ENCODE data around the gene DDX11.
"Not testable (repeated sequence)": the region's sequence is repeated elsewhere in the genome, so short reads cannot be mapped to it uniquely, and the experiment has no call there.

The DDX11 gene

GRCh38 chr12:31098363-31098762 lies 24.7 kb downstream of the DDX11 start:
- in situ Hi-C loops (cut with MboI; ENCODE audit: low sequenced_read_pairs), result not testable (repeated sequence)

- in situ Hi-C loops (cut with MboI; ENCODE audit: low sequenced_read_pairs), result not testable (repeated sequence)
Measured at GRCh38 chr12:31098771-31099170, 25.1 kb downstream of the DDX11 start.

GRCh38 chr12:31099434-31099833 lies 25.8 kb downstream of the DDX11 start:
- in situ Hi-C loops (cut with MboI; ENCODE audit: low sequenced_read_pairs), result not testable (repeated sequence)

GRCh38 chr12:31100503-31101208 lies 27.0 kb downstream of the DDX11 start:
- in situ Hi-C loops (cut with MboI; ENCODE audit: low sequenced_read_pairs), result not testable (repeated sequence)

GRCh38 chr12:31102125-31102524 lies 28.5 kb downstream of the DDX11 start:
- in situ Hi-C loops (cut with MboI; ENCODE audit: low sequenced_read_pairs), result not testable (repeated sequence)

- in situ Hi-C loops (cut with MboI; ENCODE audit: low sequenced_read_pairs), result not testable (repeated sequence)
Measured at GRCh38 chr12:31102596-31102995, 28.9 kb downstream of the DDX11 start.

GRCh38 chr12:31103561-31103975 lies 29.9 kb downstream of the DDX11 start:
- in situ Hi-C loops (cut with MboI; ENCODE audit: low sequenced_read_pairs), result not testable (repeated sequence)

- in situ Hi-C loops (cut with MboI; ENCODE audit: low sequenced_read_pairs), result not testable (repeated sequence)
Measured at GRCh38 chr12:31104220-31104619, 30.6 kb downstream of the DDX11 start.

- in situ Hi-C loops (cut with MboI; ENCODE audit: low sequenced_read_pairs), result not testable (repeated sequence)
Measured at GRCh38 chr12:31104773-31105172, 31.1 kb downstream of the DDX11 start.

- in situ Hi-C loops (cut with MboI; ENCODE audit: low sequenced_read_pairs), result no loop called here
Measured at GRCh38 chr12:31105668-31106067, 32.0 kb downstream of the DDX11 start.

- in situ Hi-C loops (cut with MboI; ENCODE audit: low sequenced_read_pairs), result no loop called here
Measured at GRCh38 chr12:31106101-31106803, 32.6 kb downstream of the DDX11 start.

GRCh38 chr12:31109773-31110172 lies 36.1 kb downstream of the DDX11 start:
- in situ Hi-C loops (cut with MboI; ENCODE audit: low sequenced_read_pairs), result not testable (repeated sequence)

- in situ Hi-C loops (cut with MboI; ENCODE audit: low sequenced_read_pairs), result not testable (repeated sequence)
Measured at GRCh38 chr12:31110263-31110662, 36.6 kb downstream of the DDX11 start.

- in situ Hi-C loops (cut with MboI; ENCODE audit: low sequenced_read_pairs), result not testable (repeated sequence)
Measured at GRCh38 chr12:31115092-31115601, 41.5 kb downstream of the DDX11 start.

GRCh38 chr12:31116846-31117202 lies 43.2 kb downstream of the DDX11 start:
- in situ Hi-C loops (cut with MboI; ENCODE audit: low sequenced_read_pairs), result not testable (repeated sequence)

GRCh38 chr12:31117203-31118011 lies 43.7 kb downstream of the DDX11 start:
- in situ Hi-C loops (cut with MboI; ENCODE audit: low sequenced_read_pairs), result no loop called here

GRCh38 chr12:31118347-31119191 lies 44.9 kb downstream of the DDX11 start:
- in situ Hi-C loops (cut with MboI; ENCODE audit: low sequenced_read_pairs), result no loop called here

- in situ Hi-C loops (cut with MboI; ENCODE audit: low sequenced_read_pairs), result no loop called here
Measured at GRCh38 chr12:31119192-31119802, 45.6 kb downstream of the DDX11 start.

GRCh38 chr12:31119803-31120211 lies 46.1 kb downstream of the DDX11 start:
- in situ Hi-C loops (cut with MboI; ENCODE audit: low sequenced_read_pairs), result no loop called here

- in situ Hi-C loops (cut with MboI; ENCODE audit: low sequenced_read_pairs), result no loop called here
Measured at GRCh38 chr12:31120392-31121008, 46.8 kb downstream of the DDX11 start.

Data from HL-60/S4 treated with retinoic acid at 250 ng/mL for 4 days and 3 days (cell line).